Nephron progenitor cell (in vitro differentiated cells): ENCODE measurements around the gene FLRT1.
A peak's percentile ranks its signal among the peaks of the same experiment; 100 is the strongest.

Experiments used
- DNase-seq: peaks from one replicate; pipeline ENCODE4 v3.0.0; 2021
- H3K27ac Mint-ChIP-seq: 2 replicates; pipeline ENCODE4 v1.8.0; 2021; ENCODE audit warnings: mild to moderate bottlenecking, moderate library complexity, mixed read lengths
- H3K27me3 Mint-ChIP-seq: 2 replicates; pipeline ENCODE4 v1.8.0; 2021; ENCODE audit warnings: mild to moderate bottlenecking, low read depth, mixed read lengths; ENCODE audit not compliant: poor library complexity
- H3K36me3 Mint-ChIP-seq: 2 replicates; pipeline ENCODE4 v1.8.0; 2021; ENCODE audit warnings: low read depth, mixed read lengths
- H3K4me1 Mint-ChIP-seq: 2 replicates; pipeline ENCODE4 v1.8.0; 2021; ENCODE audit warnings: mixed read lengths
- H3K4me3 Mint-ChIP-seq: 2 replicates; pipeline ENCODE4 v1.8.0; 2021; ENCODE audit warnings: mild to moderate bottlenecking, moderate library complexity, mixed read lengths
- H3K9me3 Mint-ChIP-seq: 2 replicates; pipeline ENCODE4 v1.8.0; 2021; ENCODE audit warnings: mild to moderate bottlenecking, moderate library complexity, mixed read lengths
- TF ChIP-seq, protein P1 (sequence below): fragments of 200-600 bp; sonication (generic); IDR thresholded peaks from 2 replicates; pipeline ENCODE4 v1.5.0; 2021; ENCODE audit warnings: antibody characterized with exemption

The FLRT1 gene

DNA sequence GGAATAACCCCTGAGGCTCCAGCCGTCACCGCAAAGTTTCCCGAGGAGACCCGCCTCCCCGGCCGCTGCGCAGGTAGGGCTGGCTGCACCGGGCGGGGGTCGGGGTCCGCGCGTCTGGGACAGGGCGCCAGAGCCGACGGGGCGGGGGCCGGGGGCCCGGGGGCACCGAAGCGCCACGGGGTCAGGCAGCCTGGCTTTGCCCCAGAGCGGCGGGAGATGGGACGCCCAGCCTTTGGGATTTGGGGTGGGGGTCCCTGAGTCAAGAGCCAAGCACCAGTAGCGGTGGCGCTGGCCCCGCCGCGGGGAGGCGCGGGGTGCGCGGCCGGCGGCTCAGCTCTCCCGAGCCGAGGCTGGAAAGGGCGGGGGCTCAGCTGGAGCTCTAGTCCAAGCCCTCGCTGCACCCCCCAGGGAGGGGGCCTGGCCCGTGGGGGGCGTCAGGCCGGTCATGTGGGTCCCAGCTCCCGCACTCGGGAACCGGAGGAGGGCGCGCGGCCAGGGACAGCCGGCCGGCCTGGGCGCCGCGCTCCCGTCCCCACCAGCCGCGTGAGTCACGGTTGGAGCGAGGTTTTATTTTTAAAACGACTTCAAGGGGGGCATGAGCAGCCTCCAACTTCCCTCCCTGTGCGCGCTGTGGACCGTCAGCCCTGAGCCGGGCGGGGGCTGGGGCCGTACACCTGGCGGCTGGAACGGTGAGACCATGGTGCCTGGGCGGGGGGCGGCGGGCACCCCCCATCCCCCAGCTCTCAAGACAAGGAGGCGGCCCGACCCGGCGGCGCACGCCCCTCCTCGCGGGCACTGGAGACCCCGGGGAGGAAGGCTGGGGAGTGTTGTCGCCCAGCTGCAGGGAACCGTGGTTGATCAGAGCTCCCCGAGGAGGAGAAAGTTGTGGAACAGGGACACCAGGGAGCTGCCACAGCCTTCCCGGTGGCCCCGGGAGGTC is 626 bp downstream of the FLRT1 start:
- H3K4me1 Mint-ChIP-seq: peaks cover 28% of the 10 kb centered on the region
- H3K27me3 Mint-ChIP-seq: peaks cover 84% of the 10 kb centered on the region
- no peaks in the 10 kb centered on the region for H3K36me3 Mint-ChIP-seq
- no peaks in the 10 kb centered on the region for H3K9me3 Mint-ChIP-seq
- H3K4me3 Mint-ChIP-seq: no peak overlapping the region
- H3K27ac Mint-ChIP-seq: no peak overlapping the region
- TF ChIP-seq, protein P1, sequence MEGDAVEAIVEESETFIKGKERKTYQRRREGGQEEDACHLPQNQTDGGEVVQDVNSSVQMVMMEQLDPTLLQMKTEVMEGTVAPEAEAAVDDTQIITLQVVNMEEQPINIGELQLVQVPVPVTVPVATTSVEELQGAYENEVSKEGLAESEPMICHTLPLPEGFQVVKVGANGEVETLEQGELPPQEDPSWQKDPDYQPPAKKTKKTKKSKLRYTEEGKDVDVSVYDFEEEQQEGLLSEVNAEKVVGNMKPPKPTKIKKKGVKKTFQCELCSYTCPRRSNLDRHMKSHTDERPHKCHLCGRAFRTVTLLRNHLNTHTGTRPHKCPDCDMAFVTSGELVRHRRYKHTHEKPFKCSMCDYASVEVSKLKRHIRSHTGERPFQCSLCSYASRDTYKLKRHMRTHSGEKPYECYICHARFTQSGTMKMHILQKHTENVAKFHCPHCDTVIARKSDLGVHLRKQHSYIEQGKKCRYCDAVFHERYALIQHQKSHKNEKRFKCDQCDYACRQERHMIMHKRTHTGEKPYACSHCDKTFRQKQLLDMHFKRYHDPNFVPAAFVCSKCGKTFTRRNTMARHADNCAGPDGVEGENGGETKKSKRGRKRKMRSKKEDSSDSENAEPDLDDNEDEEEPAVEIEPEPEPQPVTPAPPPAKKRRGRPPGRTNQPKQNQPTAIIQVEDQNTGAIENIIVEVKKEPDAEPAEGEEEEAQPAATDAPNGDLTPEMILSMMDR: no peak
- peak; percentile 50 for DNase-seq

DNA sequence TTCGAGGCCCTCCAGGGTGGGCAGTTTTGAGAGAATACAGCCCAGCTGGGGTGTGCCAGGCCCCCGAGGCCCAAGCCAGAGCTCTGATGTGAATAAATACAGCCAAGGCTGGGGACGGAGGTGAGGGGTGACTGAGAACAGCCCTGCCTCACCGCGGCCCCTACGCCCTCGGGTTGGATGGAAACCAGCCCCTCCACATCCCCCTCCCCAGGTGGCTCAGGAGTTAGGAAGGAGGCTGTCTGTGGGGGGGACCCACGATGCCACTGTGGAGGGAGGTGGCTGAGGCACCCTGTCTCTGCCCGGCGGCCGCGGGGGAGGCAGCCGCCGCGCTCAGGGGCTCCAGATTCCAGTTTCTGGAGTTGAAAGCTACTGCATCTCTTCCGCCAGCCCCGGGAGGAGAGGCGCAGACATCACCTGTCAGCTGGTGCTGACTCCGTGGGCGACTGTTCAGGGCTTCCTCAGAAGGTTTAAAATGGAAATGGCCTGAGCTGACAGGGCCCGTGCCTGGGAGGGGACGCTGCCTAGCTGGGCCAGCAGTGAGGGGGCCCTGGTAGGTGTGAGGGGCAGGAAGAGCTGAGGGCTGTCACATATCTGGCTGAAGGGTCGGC is 1.4 kb downstream of the FLRT1 start:
- H3K27me3 Mint-ChIP-seq: peaks cover 78% of the 10 kb centered on the region
- TF ChIP-seq, protein P1: no peak
- no peak for DNase-seq
- no peaks in the 10 kb centered on the region for H3K36me3 Mint-ChIP-seq
- H3K9me3 Mint-ChIP-seq: no peaks in the 10 kb centered on the region
- no peak overlapping the region for H3K4me3 Mint-ChIP-seq
- peaks cover 36% of the 10 kb centered on the region for H3K4me1 Mint-ChIP-seq
- no peak overlapping the region for H3K27ac Mint-ChIP-seq

DNA sequence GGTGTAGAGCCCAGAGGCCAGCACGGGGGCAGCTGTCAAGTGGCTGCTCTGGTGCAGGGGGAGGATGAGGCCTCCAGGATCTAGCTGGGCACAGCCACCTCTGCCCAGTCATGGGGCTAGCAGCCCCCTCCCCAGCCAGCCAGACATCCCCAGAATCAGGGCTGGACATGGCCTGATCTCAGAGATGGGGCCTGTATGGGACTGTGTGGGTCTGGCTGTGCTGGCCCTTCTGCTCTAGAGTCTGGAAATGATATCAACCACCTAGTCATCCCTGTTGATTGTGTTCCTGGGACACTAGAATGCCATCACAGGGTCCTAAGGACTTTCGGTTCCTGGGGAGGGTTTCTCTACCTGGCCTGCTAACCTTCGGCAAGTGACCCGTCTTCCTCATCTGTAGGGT is 2.8 kb downstream of the FLRT1 start:
- H3K4me1 Mint-ChIP-seq: peaks cover 39% of the 10 kb centered on the region
- no peaks in the 10 kb centered on the region for H3K9me3 Mint-ChIP-seq
- no peak for DNase-seq
- H3K4me3 Mint-ChIP-seq: no peak overlapping the region
- peaks cover 69% of the 10 kb centered on the region for H3K27me3 Mint-ChIP-seq
- no peak overlapping the region for H3K27ac Mint-ChIP-seq
- TF ChIP-seq, protein P1: no peak
- no peaks in the 10 kb centered on the region for H3K36me3 Mint-ChIP-seq

DNA sequence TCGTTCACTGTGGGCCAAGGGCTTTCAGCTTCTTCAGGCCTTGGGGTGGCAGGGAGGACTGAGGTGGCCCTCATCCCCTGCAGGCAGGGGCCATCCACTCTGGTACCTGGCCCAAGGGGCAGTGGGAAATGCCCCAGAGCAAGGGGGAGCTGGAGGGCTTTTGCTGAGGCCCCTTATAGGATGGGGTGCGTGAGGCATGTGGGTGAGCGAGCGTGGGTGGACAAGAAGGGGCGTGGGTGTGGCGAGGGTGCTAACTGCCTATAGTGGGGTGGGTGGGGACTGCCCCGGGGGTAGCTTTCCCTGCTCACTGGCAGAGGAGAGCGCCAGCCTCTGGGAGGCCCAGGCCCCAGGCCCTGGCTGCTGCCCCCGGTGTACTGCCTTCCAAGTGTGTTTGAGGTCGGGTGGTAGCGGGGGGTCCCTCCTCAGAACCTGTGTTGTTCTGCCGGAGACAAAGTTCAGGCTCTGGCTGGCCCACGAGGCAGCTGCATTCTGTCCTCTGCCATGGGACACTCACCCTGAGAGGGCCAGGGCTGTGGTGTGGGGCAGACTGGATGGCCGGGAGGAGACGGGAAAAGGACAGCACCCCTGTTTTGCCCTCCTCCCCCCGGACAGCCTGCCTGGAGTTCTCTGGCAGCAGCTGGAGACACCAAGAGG is 3.4 kb downstream of the FLRT1 start:
- Mint-ChIP-seq H3K27me3 (peaks cover 62% of the 10 kb centered on the region), H3K27ac (no peak overlapping the region), H3K4me1 (peaks cover 36% of the 10 kb centered on the region), H3K9me3 (no peaks in the 10 kb centered on the region), H3K36me3 (no peaks in the 10 kb centered on the region), H3K4me3 (no peak overlapping the region)
- TF ChIP-seq, protein P1: no peak
- DNase-seq: no peak

DNA sequence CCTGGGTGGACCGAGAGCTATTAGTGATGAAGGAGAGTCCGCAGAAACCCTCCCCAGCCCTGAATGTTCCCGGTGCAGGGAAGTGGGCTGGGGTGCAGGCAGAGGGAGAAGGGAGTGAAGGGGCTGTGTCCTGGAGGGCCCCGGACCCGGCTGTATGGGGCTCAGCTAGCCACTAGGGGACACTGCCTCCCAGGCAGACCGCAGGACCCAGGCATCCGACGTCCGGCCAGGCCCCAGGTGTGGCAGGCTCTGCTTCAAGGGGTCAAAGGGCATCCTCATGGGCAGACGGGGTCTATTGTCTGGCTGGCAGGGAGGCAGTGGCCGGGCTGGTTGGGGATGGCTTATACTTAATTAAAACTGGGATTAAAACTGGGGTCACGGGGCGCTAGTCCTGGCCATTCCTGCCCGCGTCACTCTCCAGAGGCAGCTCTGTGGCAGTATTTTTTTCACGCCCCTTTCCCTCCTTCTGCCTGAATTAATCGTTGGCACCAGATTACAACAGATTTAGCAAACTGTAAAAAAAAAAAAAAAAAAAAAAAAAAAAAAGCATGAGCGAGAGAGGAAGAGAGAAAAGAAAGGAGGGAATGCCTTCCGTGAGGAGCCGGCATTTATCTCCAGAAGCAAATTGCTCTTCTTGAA is 5.1 kb downstream of the FLRT1 start:
- peaks cover 49% of the 10 kb centered on the region for H3K27me3 Mint-ChIP-seq
- no peak overlapping the region for H3K27ac Mint-ChIP-seq
- no peaks in the 10 kb centered on the region for H3K9me3 Mint-ChIP-seq
- H3K4me1 Mint-ChIP-seq: peaks cover 31% of the 10 kb centered on the region
- peak; percentile 41 for DNase-seq
- H3K36me3 Mint-ChIP-seq: no peaks in the 10 kb centered on the region
- TF ChIP-seq, protein P1: peak; percentile 52
- no peak overlapping the region for H3K4me3 Mint-ChIP-seq
